SK-N-SH (cell line): ENCODE measurements around the gene BTBD9. TPM values are rescaled to one million over a fixed set of nuclear protein-coding genes. Genes with fewer than 3 reads are reported as not detected.
A peak's percentile ranks its signal among the peaks of the same experiment; 100 is the strongest.

Experiments used
- CTCF ChIA-PET: fragments of 300-600, 350-600 bp; formaldehyde crosslinking; extraction: SDS; loops from one replicate; lab custom pipeline; 2021; lab: Yijun Ruan, JAX
- POLR2A ChIA-PET: fragments of 350-600 bp; sonication (Branson Sonifier 250); formaldehyde crosslinking; extraction: SDS; loops from one replicate; lab custom pipeline; 2020; ENCODE audit warnings: antibody characterized with exemption, inconsistent platforms; lab: Yijun Ruan, JAX
- DNase-seq: peaks from one replicate; pipeline ENCODE4 v3.0.0; 2012
- H2AFZ ChIP-seq: fragments of 200-600 bp; sonication (generic); 2 replicates; pipeline ENCODE4 v1.8.1; 2016; ENCODE audit warnings: antibody characterized with exemption, mild to moderate bottlenecking, low read depth
- H3F3A ChIP-seq: fragments of 200-600 bp; sonication (generic); replicated peaks from 2 replicates; pipeline ENCODE3; 2016; ENCODE audit warnings: antibody characterized with exemption, mild to moderate bottlenecking; ENCODE audit not compliant: insufficient read depth
- H3K27ac ChIP-seq, 2 experiments: fragments of 200-500 bp in 1 of 2; fragments of 200-600 bp in 1 of 2; sonication (Bioruptor generic) in 1 of 2; sonication (generic), shearing (Covaris generic) in 1 of 2; 2 replicates each; pipeline versions ENCODE4 v1.5.1 to v1.6.1; 2014 to 2016; ENCODE audit warnings: low read depth in 2 of 2, inconsistent platforms in 1 of 2, low read length in 1 of 2, mild to moderate bottlenecking in 1 of 2, mixed read lengths in 1 of 2
- H3K27me3 ChIP-seq: fragments of 200-600 bp; sonication (generic), shearing (Covaris generic); 2 replicates; pipeline ENCODE4 v1.6.1; 2016; ENCODE audit warnings: mixed run types; ENCODE audit not compliant: insufficient read depth
- H3K36me3 ChIP-seq, 2 experiments: fragments of 200-500 bp in 1 of 2; fragments of 200-600 bp in 1 of 2; sonication (Bioruptor generic) in 1 of 2; sonication (generic) in 1 of 2; replicated peaks in 1 of 2; 2 replicates each; pipeline versions ENCODE3 to v1.5.1; 2014 to 2016; ENCODE audit warnings: low read length in 1 of 2, mild to moderate bottlenecking in 1 of 2; ENCODE audit not compliant: insufficient read depth in 2 of 2, control insufficient read depth in 1 of 2
- H3K4me1 ChIP-seq, 2 experiments: fragments of 200-500 bp in 1 of 2; fragments of 200-600 bp in 1 of 2; sonication (Bioruptor generic) in 1 of 2; sonication (generic), shearing (Covaris generic) in 1 of 2; 2 replicates each; pipeline versions ENCODE4 v1.5.1 to v1.6.1; 2014 to 2016; ENCODE audit warnings: low read depth in 1 of 2, low read length in 1 of 2, mixed run types in 1 of 2; ENCODE audit not compliant: insufficient read depth in 2 of 2, control insufficient read depth in 1 of 2
- H3K4me2 ChIP-seq: fragments of 200-600 bp; sonication (generic), shearing (Covaris generic); 2 replicates; pipeline ENCODE4 v1.6.1; 2017; ENCODE audit warnings: mixed run types
- H3K4me3 ChIP-seq, 2 experiments: fragments of 200-500 bp in 1 of 2; fragments of 200-600 bp in 1 of 2; sonication (Bioruptor generic) in 1 of 2; sonication (generic), shearing (Covaris generic) in 1 of 2; 2 replicates each; pipeline versions ENCODE4 v1.5.1 to v1.8.1; 2014 to 2016; ENCODE audit warnings: low read depth in 2 of 2, inconsistent platforms in 1 of 2, low read length in 1 of 2, mild to moderate bottlenecking in 1 of 2, mixed read lengths in 1 of 2, moderate library complexity in 1 of 2
- H3K79me2 ChIP-seq: fragments of 200-600 bp; sonication (generic); 2 replicates; pipeline ENCODE4 v1.8.1; 2017; ENCODE audit warnings: mild to moderate bottlenecking; ENCODE audit not compliant: insufficient read depth
- H3K9ac ChIP-seq: fragments of 200-600 bp; sonication (generic); 2 replicates; pipeline ENCODE4 v1.6.1; 2017; ENCODE audit warnings: mixed run types
- H3K9me2 ChIP-seq: fragments of 200-600 bp; sonication (generic); 2 replicates; pipeline ENCODE4 v1.6.1; 2017; ENCODE audit warnings: mixed run types
- H3K9me3 ChIP-seq: fragments of 200-600 bp; sonication (generic); 2 replicates; pipeline ENCODE4 v1.6.1; 2017; ENCODE audit warnings: mixed run types, mild to moderate bottlenecking, moderate library complexity
- H4K20me1 ChIP-seq: fragments of 200-600 bp; sonication (generic); 2 replicates; pipeline ENCODE4 v1.6.1; 2017; ENCODE audit warnings: mild to moderate bottlenecking, mixed run types; ENCODE audit not compliant: insufficient read depth
- EP300 ChIP-seq, 2 experiments: IDR thresholded peaks; 2 replicates each; pipeline versions ENCODE4 v1.4.0 to v1.6.1; 2012; ENCODE audit warnings: borderline replicate concordance in 1 of 2, low read depth in 1 of 2, low read length in 1 of 2
- EZH2phosphoT487 ChIP-seq: fragments of 200-600 bp; sonication (generic); IDR thresholded peaks from 2 replicates; pipeline ENCODE4 v1.6.1; 2017; ENCODE audit warnings: low read depth, mixed run types, mild to moderate bottlenecking, antibody characterized with exemption, moderate library complexity, borderline replicate concordance
- FOSL2 ChIP-seq: IDR thresholded peaks from 2 replicates; pipeline ENCODE4 v1.4.0; 2012; ENCODE audit warnings: low read depth, mild to moderate bottlenecking, moderate library complexity, borderline replicate concordance
- FOXJ3 ChIP-seq: sonication (generic); formaldehyde crosslinking; IDR thresholded peaks from 2 replicates; pipeline ENCODE4 v1.5.1; 2020; ENCODE audit warnings: mild to moderate bottlenecking, missing genetic modification reagents
- FOXM1 ChIP-seq: IDR thresholded peaks from 2 replicates; pipeline ENCODE4 v1.4.0; 2012; ENCODE audit warnings: low read depth, mild to moderate bottlenecking
- GABPA ChIP-seq: IDR thresholded peaks from 2 replicates; pipeline ENCODE4 v1.4.0; 2012; ENCODE audit warnings: low read depth, mild to moderate bottlenecking
- JUND ChIP-seq: IDR thresholded peaks from 2 replicates; pipeline ENCODE4 v1.4.0; 2012
- MEF2A ChIP-seq: IDR thresholded peaks from 2 replicates; pipeline ENCODE4 v1.4.0; 2012; ENCODE audit warnings: low read depth, borderline replicate concordance
- NFIC ChIP-seq: IDR thresholded peaks from 2 replicates; pipeline ENCODE4 v1.4.0; 2012; ENCODE audit warnings: borderline replicate concordance
- PBX3 ChIP-seq: IDR thresholded peaks from 2 replicates; pipeline ENCODE4; 2012
- RCOR1 ChIP-seq: fragments of 150-350 bp; IDR thresholded peaks from 2 replicates; pipeline ENCODE4 v1.6.1; 2017; ENCODE audit warnings: antibody characterized with exemption, low read length
- RXRA ChIP-seq: IDR thresholded peaks from 2 replicates; pipeline ENCODE4 v1.4.0; 2012; ENCODE audit warnings: low read depth, mild to moderate bottlenecking, borderline replicate concordance
- SMC3 ChIP-seq: IDR thresholded peaks from 2 replicates; pipeline ENCODE4 v1.6.1; 2012; ENCODE audit warnings: low read depth, low read length, improper control_type of control experiment
- TCF12 ChIP-seq: IDR thresholded peaks from 2 replicates; pipeline ENCODE4 v1.4.0; 2012
- TEAD4 ChIP-seq: IDR thresholded peaks from 2 replicates; pipeline ENCODE4 v1.4.0; 2012; ENCODE audit warnings: mild to moderate bottlenecking, borderline replicate concordance; ENCODE audit not compliant: insufficient read depth
- USF2 ChIP-seq: fragments of 150-350 bp; IDR thresholded peaks from 2 replicates; pipeline ENCODE4 v1.6.1; 2017; ENCODE audit warnings: antibody characterized with exemption, low read length, low read depth, borderline replicate concordance
- YY1 ChIP-seq: IDR thresholded peaks from 2 replicates; pipeline ENCODE4 v1.4.0; 2012; ENCODE audit warnings: low read depth, mild to moderate bottlenecking
- ZBTB33 ChIP-seq: IDR thresholded peaks from 2 replicates; pipeline ENCODE4 v1.4.0; 2012; ENCODE audit warnings: low read depth, borderline replicate concordance
- WGBS: methylation state at CpG from one replicate; pipeline ENCODE4 v1.1.6; 2017; ENCODE audit warnings: low lambda C conversion rate; 5-methylcytosine and 5-hydroxymethylcytosine counted together
- polyA plus RNA-seq, 3 experiments: library from polyadenylated mRNA; depleted of rRNA; stranded (reverse); fragments of >200 nt; gene quantifications; 2 replicates each; pipeline ENCODE4 v1.2.3, GENCODE V29; 2012
- TF ChIP-seq, protein P1 (sequence below): IDR thresholded peaks from 2 replicates; pipeline ENCODE4 v1.6.1; 2012; ENCODE audit warnings: mild to moderate bottlenecking, low read depth, low read length, moderate library complexity
- TF ChIP-seq, protein P2 (sequence below): fragments of 200-600 bp; sonication (generic); IDR thresholded peaks from 2 replicates; pipeline ENCODE4 v1.6.1; 2017; ENCODE audit warnings: antibody characterized with exemption, mild to moderate bottlenecking, moderate library complexity
- TF ChIP-seq, protein P3 (sequence below): fragments of 150-350 bp; IDR thresholded peaks from 2 replicates; pipeline ENCODE4 v1.6.1; 2016; ENCODE audit warnings: mild to moderate bottlenecking, low read depth, low read length

The BTBD9 gene
- polyA plus RNA-seq, 1 of the 3 experiments (the other 2 are of a cell fraction) = 2.2 TPM

GRCh38 chr6:38248500-38249234 is 391.1 kb downstream of the BTBD9 start:
- POLR2A ChIA-PET = no interaction called here
- H2AFZ ChIP-seq = no peak overlapping the region
- WGBS = 56% methylated on average over 9 of the region's 9 CpGs
- H3K9me2 ChIP-seq = no peaks in the 10 kb centered on the region
- DNase-seq = no peak
- peaks cover 0 to 6% of the 10 kb centered on the region in 2 experiments for H3K36me3 ChIP-seq
- no peak overlapping the region for H3K4me3 ChIP-seq
- H3K79me2 ChIP-seq = no peaks in the 10 kb centered on the region
- H3K9me3 ChIP-seq = peaks cover 7% of the 10 kb centered on the region; the same call in 1 of the 2 replicates
- peaks cover 22% of the 10 kb centered on the region for H3F3A ChIP-seq
- H3K4me1 ChIP-seq = 0 out of 4 replicates have a peak, but pooled peaks cover 0 to 3% of the 10 kb centered on the region in 2 experiments
- no peak overlapping the region for H3K9ac ChIP-seq
- no peaks in the 10 kb centered on the region for H3K27me3 ChIP-seq
- no peaks in the 10 kb centered on the region for H4K20me1 ChIP-seq
- no peak overlapping the region for H3K4me2 ChIP-seq
- peak overlapping the region in 1 of 2 experiments; percentile 37; a peak in 2 of 4 replicates for H3K27ac ChIP-seq
- CTCF ChIA-PET = interaction anchor here (1.2 kb wide), 1 partner anchor 246 kb away, joined by 3 read pairs; no protein-coding TSS in a partner anchor
- TF ChIP-seq EZH2phosphoT487 = no peak
- 0 out of 2 replicates have a peak, but pooled peaks have one; percentile 43 for TF ChIP-seq ZBTB33
- TF ChIP-seq JUND = peak; percentile 70
- TF ChIP-seq SMC3 = no peak
- TF ChIP-seq TEAD4 = 0 out of 2 replicates have a peak, but pooled peaks have one; percentile 53
- TF ChIP-seq EP300 (IDR thresholded peaks at IDR 0.05; ENCODE audit: borderline replicate concordance in 1 of 2, low read depth in 1 of 2, low read length in 1 of 2) = peak in 1 of 2 experiments; percentile 36; a peak in 1 of 4 replicates
- TF ChIP-seq RCOR1 = no peak
- TF ChIP-seq GABPA = no peak
- peak; percentile 92 for TF ChIP-seq PBX3
- TF ChIP-seq FOXM1 = peak; percentile 34; the same call in 1 of the 2 replicates
- no peak for TF ChIP-seq FOXJ3 (CRISPR knock-in tag)
- TF ChIP-seq, protein P1, sequence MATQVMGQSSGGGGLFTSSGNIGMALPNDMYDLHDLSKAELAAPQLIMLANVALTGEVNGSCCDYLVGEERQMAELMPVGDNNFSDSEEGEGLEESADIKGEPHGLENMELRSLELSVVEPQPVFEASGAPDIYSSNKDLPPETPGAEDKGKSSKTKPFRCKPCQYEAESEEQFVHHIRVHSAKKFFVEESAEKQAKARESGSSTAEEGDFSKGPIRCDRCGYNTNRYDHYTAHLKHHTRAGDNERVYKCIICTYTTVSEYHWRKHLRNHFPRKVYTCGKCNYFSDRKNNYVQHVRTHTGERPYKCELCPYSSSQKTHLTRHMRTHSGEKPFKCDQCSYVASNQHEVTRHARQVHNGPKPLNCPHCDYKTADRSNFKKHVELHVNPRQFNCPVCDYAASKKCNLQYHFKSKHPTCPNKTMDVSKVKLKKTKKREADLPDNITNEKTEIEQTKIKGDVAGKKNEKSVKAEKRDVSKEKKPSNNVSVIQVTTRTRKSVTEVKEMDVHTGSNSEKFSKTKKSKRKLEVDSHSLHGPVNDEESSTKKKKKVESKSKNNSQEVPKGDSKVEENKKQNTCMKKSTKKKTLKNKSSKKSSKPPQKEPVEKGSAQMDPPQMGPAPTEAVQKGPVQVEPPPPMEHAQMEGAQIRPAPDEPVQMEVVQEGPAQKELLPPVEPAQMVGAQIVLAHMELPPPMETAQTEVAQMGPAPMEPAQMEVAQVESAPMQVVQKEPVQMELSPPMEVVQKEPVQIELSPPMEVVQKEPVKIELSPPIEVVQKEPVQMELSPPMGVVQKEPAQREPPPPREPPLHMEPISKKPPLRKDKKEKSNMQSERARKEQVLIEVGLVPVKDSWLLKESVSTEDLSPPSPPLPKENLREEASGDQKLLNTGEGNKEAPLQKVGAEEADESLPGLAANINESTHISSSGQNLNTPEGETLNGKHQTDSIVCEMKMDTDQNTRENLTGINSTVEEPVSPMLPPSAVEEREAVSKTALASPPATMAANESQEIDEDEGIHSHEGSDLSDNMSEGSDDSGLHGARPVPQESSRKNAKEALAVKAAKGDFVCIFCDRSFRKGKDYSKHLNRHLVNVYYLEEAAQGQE = no peak
- TF ChIP-seq YY1 = peak; percentile 70; the same call in 1 of the 2 replicates
- TF ChIP-seq, protein P2, sequence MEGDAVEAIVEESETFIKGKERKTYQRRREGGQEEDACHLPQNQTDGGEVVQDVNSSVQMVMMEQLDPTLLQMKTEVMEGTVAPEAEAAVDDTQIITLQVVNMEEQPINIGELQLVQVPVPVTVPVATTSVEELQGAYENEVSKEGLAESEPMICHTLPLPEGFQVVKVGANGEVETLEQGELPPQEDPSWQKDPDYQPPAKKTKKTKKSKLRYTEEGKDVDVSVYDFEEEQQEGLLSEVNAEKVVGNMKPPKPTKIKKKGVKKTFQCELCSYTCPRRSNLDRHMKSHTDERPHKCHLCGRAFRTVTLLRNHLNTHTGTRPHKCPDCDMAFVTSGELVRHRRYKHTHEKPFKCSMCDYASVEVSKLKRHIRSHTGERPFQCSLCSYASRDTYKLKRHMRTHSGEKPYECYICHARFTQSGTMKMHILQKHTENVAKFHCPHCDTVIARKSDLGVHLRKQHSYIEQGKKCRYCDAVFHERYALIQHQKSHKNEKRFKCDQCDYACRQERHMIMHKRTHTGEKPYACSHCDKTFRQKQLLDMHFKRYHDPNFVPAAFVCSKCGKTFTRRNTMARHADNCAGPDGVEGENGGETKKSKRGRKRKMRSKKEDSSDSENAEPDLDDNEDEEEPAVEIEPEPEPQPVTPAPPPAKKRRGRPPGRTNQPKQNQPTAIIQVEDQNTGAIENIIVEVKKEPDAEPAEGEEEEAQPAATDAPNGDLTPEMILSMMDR = no peak
- TF ChIP-seq FOSL2 = peak; percentile 65
- no peak for TF ChIP-seq USF2
- TF ChIP-seq RXRA = peak; percentile 42; the same call in 1 of the 2 replicates
- TF ChIP-seq, protein P3, sequence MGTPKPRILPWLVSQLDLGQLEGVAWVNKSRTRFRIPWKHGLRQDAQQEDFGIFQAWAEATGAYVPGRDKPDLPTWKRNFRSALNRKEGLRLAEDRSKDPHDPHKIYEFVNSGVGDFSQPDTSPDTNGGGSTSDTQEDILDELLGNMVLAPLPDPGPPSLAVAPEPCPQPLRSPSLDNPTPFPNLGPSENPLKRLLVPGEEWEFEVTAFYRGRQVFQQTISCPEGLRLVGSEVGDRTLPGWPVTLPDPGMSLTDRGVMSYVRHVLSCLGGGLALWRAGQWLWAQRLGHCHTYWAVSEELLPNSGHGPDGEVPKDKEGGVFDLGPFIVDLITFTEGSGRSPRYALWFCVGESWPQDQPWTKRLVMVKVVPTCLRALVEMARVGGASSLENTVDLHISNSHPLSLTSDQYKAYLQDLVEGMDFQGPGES = no peak
- peak; percentile 47; the same call in 1 of the 2 replicates for TF ChIP-seq NFIC
- TF ChIP-seq TCF12 = peak; percentile 65
- 0 out of 2 replicates have a peak, but pooled peaks have one; percentile 21 for TF ChIP-seq MEF2A
